ENCODE results near the gene TCF12. TPM values are rescaled to one million over a fixed set of nuclear protein-coding genes. Genes with fewer than 3 reads are reported as not detected.

TCF12 gene
- polyA plus RNA-seq, 1 donor (not counting 4 experiments of a cell fraction or from before 2014, with no cell fraction given): 48.3 TPM

GRCh38 chr15:57205027-57205855 is 286.8 kb downstream of the TCF12 start:
- dilution Hi-C loops (cut with MboI; ENCODE audit: extremely low pct_ligation_motif_present, low sequenced_read_pairs): no loop called here
- no peak overlapping the region for H3K27ac ChIP-seq (ENCODE audit: control insufficient read depth, insufficient read depth, low read length)
- no peak for FAIRE-seq

GRCh38 chr15:57205996-57206395 is 287.6 kb downstream of the TCF12 start:
- H2AFZ ChIP-seq (ENCODE audit: control insufficient read depth, low read length): no peak overlapping the region
- dilution Hi-C loops (cut with MboI; ENCODE audit: extremely low pct_ligation_motif_present, low sequenced_read_pairs): no loop called here
- FAIRE-seq: no peak

More at GRCh38 chr15:57205027-57205855, 286.8 kb downstream of the TCF12 start:
- no peak for TF ChIP-seq EZH2 (IDR thresholded peaks at IDR 0.05; ENCODE audit: low read length)
- TF ChIP-seq CTCF (optimal IDR thresholded peaks at IDR 0.05 in 1 of 3, IDR thresholded peaks at IDR 0.05 in 1 of 3, conservative IDR thresholded peaks at IDR 0.05 in 1 of 3; ENCODE audit: extremely low read depth in 1 of 3, insufficient read depth in 2 of 3, low read length in 3 of 3): no peak
- Histone ChIP-seq H3K9me1 (ENCODE audit: control insufficient read depth, extremely low read depth, insufficient read depth, low read length) (no peaks in the 10 kb centered on the region), H2AFZ (ENCODE audit: control insufficient read depth, low read length) (no peak overlapping the region), H3K9ac (ENCODE audit: control insufficient read depth, extremely low read depth, insufficient read depth, low read length) (no peak overlapping the region), H3K36me3 (ENCODE audit: control insufficient read depth in 2 of 2, extremely low read depth in 1 of 2, insufficient read depth in 2 of 2, low read length in 2 of 2) (no peaks in the 10 kb centered on the region), H3K9me3 (ENCODE audit: control insufficient read depth, low read depth, low read length) (no peaks in the 10 kb centered on the region), H3K27me3 (ENCODE audit: control insufficient read depth, extremely low read depth, insufficient read depth, low read length) (no peaks in the 10 kb centered on the region), H3K4me1 (ENCODE audit: control insufficient read depth, extremely low read depth, insufficient read depth, low read length) (no peaks in the 10 kb centered on the region), H4K20me1 (ENCODE audit: control insufficient read depth, extremely low read depth, insufficient read depth, low read length) (no peaks in the 10 kb centered on the region), H3K79me2 (ENCODE audit: control insufficient read depth, insufficient read depth, low read length) (no peaks in the 10 kb centered on the region), H3K4me3 (ENCODE audit: control insufficient read depth in 2 of 3, extremely low read depth in 1 of 3, insufficient read depth in 2 of 3, low read depth in 1 of 3, low read length in 3 of 3) (no peak overlapping the region), H3K4me2 (ENCODE audit: control insufficient read depth, extremely low read depth, insufficient read depth, low read depth, low read length) (no peak overlapping the region)
- no peak for DNase-seq (ENCODE audit: low read depth, low spot score)

More at GRCh38 chr15:57205996-57206395, 287.6 kb downstream of the TCF12 start:
- H4K20me1 ChIP-seq (ENCODE audit: control insufficient read depth, extremely low read depth, insufficient read depth, low read length): no peaks in the 10 kb centered on the region
- H3K9ac ChIP-seq (ENCODE audit: control insufficient read depth, extremely low read depth, insufficient read depth, low read length): no peak overlapping the region
- H3K27me3 ChIP-seq (ENCODE audit: control insufficient read depth, extremely low read depth, insufficient read depth, low read length): no peaks in the 10 kb centered on the region
- H3K4me3 ChIP-seq (ENCODE audit: control insufficient read depth in 2 of 3, extremely low read depth in 1 of 3, insufficient read depth in 2 of 3, low read depth in 1 of 3, low read length in 3 of 3): no peak overlapping the region
- no peak overlapping the region for H3K4me2 ChIP-seq (ENCODE audit: control insufficient read depth, extremely low read depth, insufficient read depth, low read depth, low read length)
- no peaks in the 10 kb centered on the region for H3K36me3 ChIP-seq (ENCODE audit: control insufficient read depth in 2 of 2, extremely low read depth in 1 of 2, insufficient read depth in 2 of 2, low read length in 2 of 2)
- no peak for DNase-seq (ENCODE audit: low read depth, low spot score)
- H3K79me2 ChIP-seq (ENCODE audit: control insufficient read depth, insufficient read depth, low read length): no peaks in the 10 kb centered on the region
- no peak for TF ChIP-seq CTCF (optimal IDR thresholded peaks at IDR 0.05 in 1 of 3, IDR thresholded peaks at IDR 0.05 in 1 of 3, conservative IDR thresholded peaks at IDR 0.05 in 1 of 3; ENCODE audit: extremely low read depth in 1 of 3, insufficient read depth in 2 of 3, low read length in 3 of 3)
- no peak for TF ChIP-seq EZH2 (IDR thresholded peaks at IDR 0.05; ENCODE audit: low read length)
- H3K4me1 ChIP-seq (ENCODE audit: control insufficient read depth, extremely low read depth, insufficient read depth, low read length): no peaks in the 10 kb centered on the region
- no peaks in the 10 kb centered on the region for H3K9me3 ChIP-seq (ENCODE audit: control insufficient read depth, low read depth, low read length)
- H3K27ac ChIP-seq (ENCODE audit: control insufficient read depth, insufficient read depth, low read length): no peak overlapping the region
- H3K9me1 ChIP-seq (ENCODE audit: control insufficient read depth, extremely low read depth, insufficient read depth, low read length): no peaks in the 10 kb centered on the region

Measured in keratinocyte (primary cell).